Endothelial cell of hepatic sinusoid (primary cell): ENCODE measurements around the gene GRID1.

Source experiments
- in situ Hi-C: cut with HindIII; loops from 2 replicates; pipeline ENCODE4 v1.10.0; 2017; ENCODE audit warnings: low sequenced_read_pairs

The GRID1 gene

GRCh38 chr10:85615556-85615955, 751.0 kb downstream of the GRID1 start:
- in situ Hi-C loops = no loop called here

- in situ Hi-C loops = no loop called here
Observed at GRCh38 chr10:85614981-85615380, 751.6 kb downstream of the GRID1 start.

DNA sequence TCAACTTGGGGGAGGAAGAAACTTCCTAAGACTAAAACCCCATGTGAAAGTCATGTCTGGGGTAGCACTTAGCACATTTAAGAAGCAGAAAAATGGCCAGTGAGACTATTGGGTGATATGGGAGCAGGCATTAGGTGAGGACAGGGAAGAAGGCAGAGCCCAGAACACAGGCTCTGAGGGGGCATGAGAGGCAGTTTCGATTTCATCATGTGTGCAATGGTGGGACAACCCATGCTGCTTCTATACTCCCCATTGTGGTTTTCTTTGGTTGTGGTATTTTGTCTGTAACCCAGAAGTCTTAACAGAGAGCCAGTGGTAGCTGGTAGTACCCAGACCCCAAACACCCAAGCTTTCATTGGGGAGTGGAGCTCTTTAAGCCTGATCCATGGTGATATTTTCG, 752.0 kb downstream of the GRID1 start:
- in situ Hi-C loops = no loop called here

GRCh38 chr10:85613391-85613790, 753.2 kb downstream of the GRID1 start:
- in situ Hi-C loops = no loop called here

DNA sequence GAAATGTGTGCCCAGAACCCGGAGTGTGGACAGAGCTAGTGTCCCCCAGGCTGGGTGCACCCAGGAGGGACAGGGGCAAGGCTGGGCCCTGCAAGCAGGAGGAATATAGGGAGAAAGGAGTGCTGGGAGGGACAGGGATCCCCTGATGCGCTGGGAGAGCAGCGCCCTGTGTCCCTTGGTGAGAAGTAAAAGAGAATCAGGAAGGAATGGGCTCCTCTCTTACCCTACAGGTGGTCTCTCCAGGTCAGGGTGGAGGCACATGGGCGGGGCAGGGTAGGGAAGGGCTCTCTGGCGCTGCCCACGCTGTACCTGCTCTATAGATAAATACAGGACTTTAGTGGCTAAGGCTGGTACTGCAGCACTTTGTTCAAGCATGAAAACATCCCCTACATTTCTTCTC, 753.8 kb downstream of the GRID1 start:
- in situ Hi-C loops = no loop called here

DNA sequence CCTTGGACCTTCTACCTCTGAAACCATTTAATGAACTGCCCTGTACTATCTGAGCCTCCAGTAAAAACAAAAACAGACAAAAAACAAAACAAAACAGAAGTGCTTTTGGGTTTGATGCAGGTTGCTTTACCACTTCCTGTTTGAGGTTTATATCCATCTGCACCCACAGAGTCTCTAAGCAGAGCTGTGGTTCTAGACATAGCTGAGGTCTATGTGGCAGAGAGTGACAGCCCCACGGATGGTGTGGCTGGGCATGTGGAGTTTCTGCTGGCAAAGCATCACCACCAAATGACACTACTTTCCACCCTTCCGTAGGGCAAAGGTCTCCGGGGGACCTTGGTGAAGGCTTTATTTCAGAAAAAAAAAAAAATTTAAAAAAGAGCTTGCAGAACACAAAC, 754.2 kb downstream of the GRID1 start:
- in situ Hi-C loops = no loop called here

DNA sequence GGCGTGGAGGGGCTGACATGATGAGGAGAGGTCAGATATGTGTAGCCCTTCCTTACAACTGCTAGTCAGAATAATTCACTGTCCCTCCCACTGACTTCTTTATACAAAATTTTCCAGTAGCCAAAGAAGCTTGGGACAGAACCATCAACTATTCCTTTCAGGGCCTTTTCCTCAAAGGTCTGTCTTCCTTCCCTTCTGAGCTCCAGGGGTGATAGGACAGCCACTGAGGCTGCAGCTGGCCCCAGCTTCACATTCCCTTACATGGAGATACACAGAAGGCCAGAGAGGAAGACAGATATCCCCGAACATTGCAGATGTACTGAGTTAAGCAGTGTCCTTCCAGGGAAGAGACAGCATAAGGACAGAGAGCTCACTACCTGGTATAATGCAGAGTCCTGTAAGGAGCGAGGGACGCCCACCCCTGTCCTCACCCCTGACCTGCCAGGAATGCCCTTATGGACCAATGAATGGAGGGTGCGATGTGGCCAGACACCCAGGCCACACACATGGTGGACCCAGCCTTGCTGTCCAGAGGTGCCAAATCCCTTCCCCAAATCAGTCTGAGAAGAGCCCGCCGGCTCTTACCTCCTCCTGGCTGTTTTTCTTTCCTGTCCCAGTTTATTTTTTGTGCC, 754.7 kb downstream of the GRID1 start:
- in situ Hi-C loops = no loop called here

- in situ Hi-C loops = no loop called here
Observed at GRCh38 chr10:85611093-85611740, 755.4 kb downstream of the GRID1 start.

GRCh38 chr10:85610381-85611092, 756.1 kb downstream of the GRID1 start:
- in situ Hi-C loops = no loop called here

DNA sequence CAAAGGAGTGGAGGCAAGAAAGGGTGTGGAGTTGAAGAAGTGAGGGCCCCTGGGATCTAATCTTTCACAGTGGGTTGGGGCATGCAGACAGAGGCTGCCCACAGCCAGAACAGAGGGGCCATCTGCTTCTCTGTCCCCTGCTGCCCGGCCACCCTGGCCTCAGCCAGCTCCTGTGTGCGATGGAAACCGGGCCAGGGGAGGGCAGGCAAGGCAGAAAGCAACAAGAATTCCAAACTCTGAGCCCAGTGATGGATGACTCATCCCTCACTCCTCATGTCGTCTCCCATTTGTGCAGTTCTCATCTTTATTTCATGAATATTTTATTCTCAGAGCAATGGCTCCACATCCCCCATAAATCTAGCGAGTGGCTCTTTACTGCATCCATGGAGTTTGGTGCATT, 757.1 kb downstream of the GRID1 start:
- in situ Hi-C loops = no loop called here

- in situ Hi-C loops = no loop called here
Observed at GRCh38 chr10:85608706-85609105, 757.9 kb downstream of the GRID1 start.

DNA sequence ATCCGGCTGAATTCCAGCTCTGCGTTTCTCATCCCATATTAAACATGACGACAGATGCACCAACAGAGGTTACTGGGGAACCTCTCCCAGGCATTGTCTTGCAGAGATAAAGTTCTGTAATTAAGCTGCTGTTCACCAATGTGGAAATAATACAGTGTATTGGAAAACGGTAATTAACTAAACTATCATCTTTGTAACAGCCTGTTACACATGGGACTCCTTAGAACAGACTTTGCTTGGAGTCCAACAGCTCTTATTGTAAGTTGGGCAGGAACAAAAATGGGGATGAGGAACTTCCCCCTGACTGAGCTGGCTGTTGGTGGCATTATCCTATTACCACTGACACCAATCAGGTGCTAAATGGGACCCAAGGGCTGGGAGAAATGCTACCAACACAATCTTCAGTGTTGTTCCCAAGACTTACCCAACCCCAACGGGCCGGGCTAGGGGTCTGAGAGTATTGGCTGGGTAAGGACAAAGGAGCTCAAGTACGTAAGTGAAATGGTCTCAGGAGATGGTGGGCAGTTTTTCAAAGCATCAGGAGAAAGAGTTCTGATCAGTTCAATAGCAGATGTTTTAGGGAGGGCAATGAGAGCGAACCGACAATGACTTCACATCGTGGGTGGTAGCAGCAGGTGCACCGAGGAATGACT, 759.4 kb downstream of the GRID1 start:
- in situ Hi-C loops = no loop called here

GRCh38 chr10:85606401-85606800, 760.2 kb downstream of the GRID1 start:
- in situ Hi-C loops = no loop called here

GRCh38 chr10:85604884-85605283, 761.7 kb downstream of the GRID1 start:
- in situ Hi-C loops = no loop called here

GRCh38 chr10:85604136-85604725, 762.4 kb downstream of the GRID1 start:
- in situ Hi-C loops = no loop called here

DNA sequence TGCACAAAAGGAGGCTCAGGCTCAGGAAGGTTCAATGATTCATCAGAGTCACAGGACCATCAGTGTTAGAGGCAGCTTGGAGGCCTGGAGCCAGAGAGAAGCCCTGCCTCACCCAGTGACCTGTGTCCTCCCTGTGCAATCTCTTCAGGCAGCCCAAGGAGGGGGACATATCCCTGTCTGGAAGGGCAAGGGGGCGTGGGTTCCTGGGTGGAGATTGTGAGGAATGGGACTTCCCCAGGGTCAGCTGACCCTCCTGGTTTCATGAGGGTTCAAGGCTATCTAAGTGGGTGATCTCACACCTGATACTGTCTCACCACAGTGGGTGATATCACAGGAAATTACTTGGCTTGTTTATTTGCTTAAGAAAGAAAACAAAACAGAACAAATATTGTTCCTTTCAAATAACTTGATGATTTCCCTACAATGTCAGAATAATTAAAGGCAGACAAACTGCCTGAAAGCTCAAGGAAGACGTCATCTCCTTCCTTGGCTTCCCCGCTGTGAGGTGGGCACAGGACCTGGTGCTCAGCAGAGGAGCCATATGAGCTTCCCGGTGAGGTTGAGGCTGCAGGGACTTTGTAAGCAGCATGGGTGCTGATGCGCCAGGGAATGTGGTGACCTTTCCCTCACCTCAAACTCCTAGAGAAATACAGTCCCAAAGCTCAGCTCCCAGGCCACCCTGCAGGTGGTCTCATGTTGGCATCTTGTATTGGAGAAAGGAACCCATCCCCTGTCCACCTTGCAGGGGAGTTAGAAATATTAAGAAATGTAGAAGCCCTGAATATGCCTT, 763.2 kb downstream of the GRID1 start:
- in situ Hi-C loops = no loop called here

GRCh38 chr10:85602713-85603112, 763.9 kb downstream of the GRID1 start:
- in situ Hi-C loops = no loop called here

- in situ Hi-C loops = no loop called here
Observed at GRCh38 chr10:85602306-85602705, 764.3 kb downstream of the GRID1 start.

- in situ Hi-C loops = no loop called here
Observed at GRCh38 chr10:85601526-85601925, 765.1 kb downstream of the GRID1 start.

DNA sequence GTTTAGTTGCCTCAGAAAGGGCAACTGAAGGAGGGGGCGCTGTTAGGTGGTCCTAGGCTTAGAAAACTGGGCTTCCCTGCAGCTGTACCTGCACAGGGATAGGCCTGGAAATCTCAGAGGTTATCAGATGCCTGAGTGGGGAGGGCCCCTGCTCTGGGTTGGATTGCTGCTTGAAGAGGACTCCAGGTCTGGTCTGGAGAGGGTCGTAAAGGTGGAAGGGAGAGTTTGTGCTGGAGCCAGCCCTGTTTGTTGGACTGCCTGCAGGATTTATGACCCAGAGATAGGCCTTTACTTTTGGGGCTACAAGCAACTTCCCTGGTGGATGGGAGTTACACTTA, 765.9 kb downstream of the GRID1 start:
- in situ Hi-C loops = no loop called here
